ENCODE results near the gene DNTT.

DNTT gene

DNA sequence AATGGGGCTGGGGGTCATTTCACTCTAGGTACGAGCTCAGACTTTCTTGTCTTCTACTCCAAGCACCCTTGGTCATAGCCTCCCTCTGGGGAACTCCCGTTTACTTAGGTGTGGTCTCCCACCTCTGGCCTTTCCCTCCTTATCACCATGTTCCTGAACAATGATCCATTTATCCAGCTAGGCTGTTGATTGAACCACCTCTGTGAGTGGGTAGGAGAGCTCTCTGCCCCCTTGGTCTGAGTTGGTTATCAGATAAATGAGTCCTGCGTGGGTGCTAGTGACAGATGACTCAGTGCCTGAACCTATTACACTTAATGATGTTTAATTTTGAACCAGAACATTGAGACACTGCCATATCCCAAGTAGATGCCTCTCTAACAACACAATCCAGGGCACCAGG lies 42.3 kb upstream of the DNTT start:
- no peak overlapping the region for H3K4me3 ChIP-seq (ENCODE audit: low read depth, low read length)
- TF ChIP-seq, protein P1, sequence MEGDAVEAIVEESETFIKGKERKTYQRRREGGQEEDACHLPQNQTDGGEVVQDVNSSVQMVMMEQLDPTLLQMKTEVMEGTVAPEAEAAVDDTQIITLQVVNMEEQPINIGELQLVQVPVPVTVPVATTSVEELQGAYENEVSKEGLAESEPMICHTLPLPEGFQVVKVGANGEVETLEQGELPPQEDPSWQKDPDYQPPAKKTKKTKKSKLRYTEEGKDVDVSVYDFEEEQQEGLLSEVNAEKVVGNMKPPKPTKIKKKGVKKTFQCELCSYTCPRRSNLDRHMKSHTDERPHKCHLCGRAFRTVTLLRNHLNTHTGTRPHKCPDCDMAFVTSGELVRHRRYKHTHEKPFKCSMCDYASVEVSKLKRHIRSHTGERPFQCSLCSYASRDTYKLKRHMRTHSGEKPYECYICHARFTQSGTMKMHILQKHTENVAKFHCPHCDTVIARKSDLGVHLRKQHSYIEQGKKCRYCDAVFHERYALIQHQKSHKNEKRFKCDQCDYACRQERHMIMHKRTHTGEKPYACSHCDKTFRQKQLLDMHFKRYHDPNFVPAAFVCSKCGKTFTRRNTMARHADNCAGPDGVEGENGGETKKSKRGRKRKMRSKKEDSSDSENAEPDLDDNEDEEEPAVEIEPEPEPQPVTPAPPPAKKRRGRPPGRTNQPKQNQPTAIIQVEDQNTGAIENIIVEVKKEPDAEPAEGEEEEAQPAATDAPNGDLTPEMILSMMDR (IDR thresholded peaks at IDR 0.05; ENCODE audit: low read depth, low read length) = no peak

DNA sequence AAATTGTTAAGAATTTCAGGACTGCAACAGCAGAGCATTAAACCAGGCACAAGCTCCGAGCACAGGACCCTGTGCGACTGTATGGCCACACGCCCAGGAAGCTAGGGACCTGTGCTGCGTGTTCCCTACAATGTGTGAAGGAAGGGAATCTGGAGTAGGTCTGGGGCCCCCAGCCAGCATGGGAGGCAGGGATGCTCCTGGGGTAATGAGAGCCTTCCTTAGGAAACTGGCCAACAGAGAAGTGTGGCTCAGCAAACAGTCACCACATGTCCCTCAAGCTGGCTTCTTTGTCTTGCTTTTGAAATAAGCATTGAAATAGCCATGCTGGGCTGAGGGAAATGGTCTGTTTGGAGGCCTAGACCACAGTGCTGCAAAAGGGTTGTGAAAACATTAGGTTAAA lies 41.1 kb upstream of the DNTT start:
- TF ChIP-seq, protein P1 (IDR thresholded peaks at IDR 0.05; ENCODE audit: low read depth, low read length) = no peak
- no peak overlapping the region for H3K4me3 ChIP-seq (ENCODE audit: low read depth, low read length)

DNA sequence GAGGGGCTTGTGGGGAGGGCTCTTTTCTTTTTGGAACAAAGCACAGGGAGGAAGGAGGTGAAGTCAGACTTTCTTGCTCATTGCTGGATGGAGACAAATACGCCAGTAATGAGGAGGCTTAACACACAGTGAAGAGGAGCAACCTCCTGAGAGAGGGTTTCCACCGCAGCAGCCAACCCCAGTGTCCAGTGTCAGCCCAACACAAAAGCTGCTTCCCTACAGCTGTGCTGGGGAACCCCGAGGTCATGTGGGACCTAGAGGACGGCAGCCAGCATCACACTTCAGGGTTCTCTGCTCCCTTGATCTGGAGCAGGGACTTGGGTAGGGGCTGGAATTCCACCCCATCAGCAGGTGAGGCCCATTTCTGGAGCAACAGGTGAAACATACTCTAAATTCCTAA lies 40.6 kb upstream of the DNTT start:
- no peak overlapping the region for H3K4me3 ChIP-seq (ENCODE audit: low read depth, low read length)
- TF ChIP-seq, protein P1 (IDR thresholded peaks at IDR 0.05; ENCODE audit: low read depth, low read length) = no peak

DNA sequence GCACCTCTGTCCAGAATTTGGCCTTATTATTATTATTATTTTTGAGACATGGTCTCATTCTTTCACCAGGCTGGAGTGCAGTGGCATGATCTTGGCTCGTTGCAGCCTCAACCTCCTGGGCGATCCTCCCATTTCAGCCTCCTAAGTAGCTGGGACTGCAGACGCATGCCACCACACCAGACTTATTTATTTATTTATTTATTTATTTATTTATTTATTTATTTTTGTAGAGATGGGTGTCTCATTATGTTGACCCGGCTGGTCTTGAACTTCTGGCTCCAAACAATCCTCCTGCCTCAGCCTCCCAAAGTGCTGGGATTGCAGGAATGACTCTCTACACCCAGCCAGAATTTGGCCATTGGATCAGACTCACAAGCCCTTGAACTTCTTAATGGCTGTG lies 39.3 kb upstream of the DNTT start:
- H3K4me3 ChIP-seq (ENCODE audit: low read depth, low read length) = no peak overlapping the region
- TF ChIP-seq, protein P1 (IDR thresholded peaks at IDR 0.05; ENCODE audit: low read depth, low read length) = no peak

DNA sequence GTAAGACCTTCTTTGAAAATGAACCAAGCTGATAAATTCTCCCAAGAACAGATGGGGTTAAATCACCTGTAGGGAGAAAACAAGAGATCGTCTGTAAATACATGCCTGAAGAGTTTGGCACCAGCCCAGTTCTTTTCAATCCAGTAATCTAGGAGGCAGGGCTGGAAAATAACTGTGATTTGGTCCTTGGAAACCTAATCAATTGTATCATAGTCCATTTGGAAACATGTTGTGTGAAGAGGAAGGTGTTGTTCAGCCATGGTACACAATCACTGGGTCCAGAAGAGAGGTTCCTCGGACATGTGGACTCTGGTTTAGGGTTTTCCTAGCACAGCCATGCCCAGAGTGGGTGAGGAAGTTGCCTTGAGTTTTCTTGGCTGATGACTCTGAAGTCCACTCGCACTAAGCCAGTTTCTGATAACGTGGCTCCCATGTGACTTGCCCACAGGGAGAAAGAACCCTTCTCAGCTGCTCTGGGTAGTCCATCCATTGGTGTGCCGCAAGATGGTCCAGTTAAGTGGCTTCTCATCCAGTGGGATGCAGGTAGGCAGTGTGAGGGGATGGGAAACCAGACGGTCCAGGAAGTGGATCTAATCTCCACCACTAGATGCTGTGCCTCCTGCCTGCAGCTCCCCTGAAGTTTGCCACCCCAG lies 38.0 kb upstream of the DNTT start:
- H3K4me3 ChIP-seq (ENCODE audit: low read depth, low read length) = no peak overlapping the region
- TF ChIP-seq, protein P1 (IDR thresholded peaks at IDR 0.05; ENCODE audit: low read depth, low read length) = no peak

DNA sequence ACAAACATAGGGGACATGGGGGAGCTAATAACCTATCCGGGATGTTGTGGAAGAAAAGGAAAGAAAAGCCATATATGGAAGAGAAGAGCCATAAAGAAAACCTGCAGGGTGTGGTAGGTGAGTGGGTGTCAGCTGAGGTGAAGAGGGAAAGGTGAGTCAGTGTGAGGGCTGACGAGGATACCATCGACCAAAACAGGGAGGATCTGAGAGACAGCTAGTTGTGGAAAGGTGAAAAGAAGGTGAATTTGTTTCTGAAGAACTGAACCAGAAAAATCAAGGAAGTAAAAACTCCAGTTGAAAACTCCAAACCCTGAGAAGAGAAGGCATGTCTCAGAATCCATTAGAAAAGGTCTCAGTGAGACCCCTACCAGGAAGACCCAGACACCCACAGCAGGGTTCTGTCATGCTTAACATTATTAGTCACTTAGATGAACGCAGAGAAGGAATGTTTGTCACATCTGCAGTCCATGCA lies 37.0 kb upstream of the DNTT start:
- TF ChIP-seq, protein P1 (IDR thresholded peaks at IDR 0.05; ENCODE audit: low read depth, low read length) = no peak
- no peak overlapping the region for H3K4me3 ChIP-seq (ENCODE audit: low read depth, low read length)

DNA sequence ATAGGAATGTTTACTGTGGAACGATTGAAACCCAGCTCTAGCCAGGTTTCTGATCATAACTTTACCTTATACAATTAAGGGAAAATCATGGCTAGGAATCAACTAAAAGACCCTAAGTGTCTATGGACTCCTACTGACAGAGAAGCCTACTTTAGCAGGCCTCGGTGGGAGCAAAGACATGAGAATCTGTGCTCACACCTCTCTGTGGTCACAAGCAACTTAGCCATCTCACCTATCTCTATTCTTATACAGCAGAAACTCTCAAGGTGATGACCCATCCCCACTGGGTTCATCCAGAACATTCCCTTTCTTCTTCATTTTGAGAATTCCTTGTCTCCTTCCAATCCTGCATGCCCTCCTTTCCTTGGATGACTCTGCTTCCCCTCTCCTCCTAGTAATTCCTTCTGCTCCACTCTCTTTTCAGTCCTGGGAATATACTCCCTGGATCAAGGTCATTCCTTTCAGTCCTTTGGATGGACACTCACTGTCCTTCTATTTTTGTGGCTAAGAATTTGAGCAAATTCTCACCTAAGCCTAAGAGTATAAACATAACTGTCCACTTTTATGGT lies 35.8 kb upstream of the DNTT start:
- TF ChIP-seq, protein P1 (IDR thresholded peaks at IDR 0.05; ENCODE audit: low read depth, low read length) = no peak
- no peak overlapping the region for H3K4me3 ChIP-seq (ENCODE audit: low read depth, low read length)
